HG03025 (cell line): ENCODE results near the gene STK17B.

Experiments
- ATAC-seq: cut with Tn5 transposase; IDR thresholded peaks from one replicate; pipeline ENCODE4 v1.9.1; 2021; ENCODE audit warnings: mild to moderate bottlenecking, moderate library complexity; ENCODE audit not compliant: unreplicated experiment, low FRiP score

STK17B gene

GRCh38 chr2:196186266-196186980, 15.0 kb upstream of the STK17B start:
- no peak for ATAC-seq

GRCh38 chr2:196184921-196185320, 13.5 kb upstream of the STK17B start:
- ATAC-seq, result no peak

- no peak for ATAC-seq
These were observed 12.3 kb upstream of the STK17B start for GRCh38 chr2:196183528-196184231.

DNA sequence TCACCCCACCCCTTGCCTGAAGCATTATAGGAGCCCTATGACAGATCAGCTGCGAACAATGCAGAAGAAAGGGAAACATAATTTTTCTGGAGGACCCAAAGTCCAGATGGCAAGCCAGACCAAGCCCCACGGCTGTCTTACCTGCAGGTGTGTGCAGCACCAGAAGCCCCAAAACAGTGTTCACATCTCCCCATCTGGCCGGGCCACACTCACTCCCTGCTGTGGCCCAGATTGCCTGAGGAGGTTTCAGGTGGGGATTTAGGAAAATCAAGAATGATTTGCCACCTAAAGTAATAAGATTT, 11.7 kb upstream of the STK17B start:
- ATAC-seq, result peak; percentile 24

GRCh38 chr2:196182439-196183171, 11.2 kb upstream of the STK17B start:
- ATAC-seq, result peak; percentile 67

DNA sequence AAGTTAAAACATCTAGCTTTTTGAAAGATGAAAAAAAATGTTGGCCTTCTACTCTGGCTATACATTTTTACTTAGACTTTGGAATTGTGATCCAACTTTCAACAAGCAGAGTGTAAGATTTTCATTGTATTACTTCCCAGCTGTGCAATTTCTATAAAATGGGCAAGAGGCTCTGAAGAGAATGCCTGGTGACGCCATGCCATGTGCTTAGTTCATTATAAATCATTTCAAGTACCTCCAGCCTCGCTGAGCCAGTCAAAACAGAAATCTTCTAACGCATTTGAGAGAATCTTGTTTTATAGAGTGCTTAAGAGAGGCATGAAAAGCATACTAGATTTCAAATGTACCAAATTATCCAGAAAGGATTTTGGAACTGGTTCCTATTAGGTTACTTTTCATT, 10.1 kb upstream of the STK17B start:
- no peak for ATAC-seq

- ATAC-seq, result no peak
These were observed 5.7 kb upstream of the STK17B start for GRCh38 chr2:196177124-196177523.

DNA sequence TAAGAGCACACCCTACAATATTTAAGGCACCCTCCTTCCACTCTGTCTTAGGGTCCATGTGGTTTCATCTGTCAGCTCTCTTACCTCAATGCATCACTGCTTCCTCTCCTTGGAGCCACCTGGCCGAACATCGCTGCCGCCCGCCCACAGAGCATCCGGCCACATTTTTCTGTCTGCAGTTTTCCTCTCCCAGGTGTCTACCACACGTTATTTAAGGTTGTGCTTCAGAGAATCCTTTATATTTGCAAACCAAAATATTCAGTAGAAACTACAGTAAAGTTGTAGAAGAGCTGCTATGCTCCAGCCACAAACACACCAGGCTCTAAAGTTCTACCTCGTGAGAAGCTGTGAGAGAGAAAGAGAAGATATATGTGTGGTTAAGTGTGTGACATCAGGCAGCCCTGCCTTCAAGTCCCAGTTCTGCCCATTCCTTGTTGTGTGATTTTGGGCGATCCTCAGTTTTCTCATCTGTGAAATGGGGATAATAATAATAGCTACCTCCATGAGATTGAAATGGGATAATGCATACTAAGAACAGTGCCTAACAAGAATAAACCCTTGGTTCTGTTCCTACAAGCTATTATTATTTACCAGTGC, 4.9 kb upstream of the STK17B start:
- peak; percentile 74 for ATAC-seq

DNA sequence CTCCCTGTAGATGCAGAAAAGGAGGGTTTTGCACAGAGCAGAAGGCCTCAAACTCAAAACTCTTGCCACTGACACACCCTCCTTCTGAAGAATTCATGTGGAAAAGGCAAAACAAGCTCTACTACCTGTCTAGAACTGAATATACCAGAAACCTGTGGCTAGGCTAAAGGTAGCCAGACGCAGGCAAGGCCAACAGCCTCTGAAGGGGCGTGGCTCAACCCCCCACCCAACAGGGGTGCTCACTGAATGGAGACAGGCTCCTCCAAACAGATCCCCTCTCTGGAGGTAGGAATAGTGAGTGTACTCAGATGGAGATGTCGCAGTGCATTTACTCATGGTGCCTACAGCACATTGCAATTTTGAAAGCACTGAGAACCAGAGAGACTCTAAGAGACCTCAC, 3.0 kb upstream of the STK17B start:
- ATAC-seq, result no peak

DNA sequence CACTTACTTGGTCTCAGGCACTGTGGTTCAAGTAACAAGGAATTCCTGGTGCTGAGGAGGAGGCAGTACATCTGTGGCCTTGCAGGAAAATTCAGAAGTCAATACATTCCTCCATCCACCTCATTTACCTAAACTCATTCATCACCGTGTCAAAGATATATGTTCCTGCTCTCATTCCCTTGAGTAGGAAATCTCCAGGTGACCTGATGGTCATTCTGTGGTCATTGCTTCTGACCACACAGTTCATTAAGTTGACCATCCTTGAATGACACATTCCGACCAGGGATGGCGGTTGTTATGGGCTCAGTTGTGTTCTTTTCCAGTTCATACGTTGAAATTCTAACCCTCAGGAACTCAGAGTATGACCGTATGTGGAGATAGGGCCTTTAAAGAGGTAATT, 2.1 kb upstream of the STK17B start:
- no peak for ATAC-seq

DNA sequence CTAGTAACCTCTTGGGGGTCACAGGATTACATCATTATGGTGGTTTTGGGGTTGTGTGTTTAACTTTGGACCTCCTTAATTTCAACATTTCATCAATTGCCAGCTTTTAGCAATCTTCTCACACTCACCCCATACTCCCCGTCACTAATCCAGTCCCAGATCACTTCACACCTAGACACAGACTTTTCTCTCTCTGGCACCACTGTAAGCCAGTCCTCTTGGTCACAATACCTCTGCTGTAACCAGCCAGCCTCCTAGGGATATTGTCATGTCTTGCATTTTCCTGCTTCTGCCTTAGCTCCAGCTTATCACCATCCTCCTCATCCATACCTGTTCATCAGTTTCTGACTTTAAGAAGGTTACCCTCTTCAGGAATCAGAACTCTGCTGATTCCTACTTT, 1.6 kb upstream of the STK17B start:
- no peak for ATAC-seq

GRCh38 chr2:196171946-196172345, 568 bp upstream of the STK17B start:
- no peak for ATAC-seq

- peak; percentile 12 for ATAC-seq
These were observed 651 bp downstream of the STK17B start for GRCh38 chr2:196170606-196171247.

- no peak for ATAC-seq
These were observed 1.2 kb downstream of the STK17B start for GRCh38 chr2:196170213-196170605.

- no peak for ATAC-seq
These were observed 1.9 kb downstream of the STK17B start for GRCh38 chr2:196169516-196169915.

- no peak for ATAC-seq
These were observed 3.2 kb downstream of the STK17B start for GRCh38 chr2:196168181-196168580.

DNA sequence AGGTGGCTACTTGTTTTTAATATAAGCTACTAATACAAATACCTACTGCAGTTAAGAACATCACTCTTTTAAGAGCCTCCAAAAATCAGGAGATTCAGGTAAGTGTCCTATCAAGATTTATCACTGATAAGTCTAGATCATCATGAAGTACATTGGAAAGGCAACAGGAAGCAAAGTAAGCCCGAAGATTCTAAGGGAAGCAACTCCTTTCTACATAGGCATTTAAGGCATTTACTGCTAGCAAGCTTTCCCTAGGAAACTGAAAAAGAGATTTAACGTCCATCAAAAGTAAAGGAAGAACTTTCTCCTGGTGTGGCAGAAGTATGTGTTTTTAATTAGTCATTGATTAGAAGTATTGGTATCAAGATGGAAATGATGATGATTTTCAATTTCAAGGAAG, 3.7 kb downstream of the STK17B start:
- no peak for ATAC-seq

- no peak for ATAC-seq
These were observed 4.5 kb downstream of the STK17B start for GRCh38 chr2:196166876-196167275.

- no peak for ATAC-seq
These were observed 6.4 kb downstream of the STK17B start for GRCh38 chr2:196165016-196165415.

GRCh38 chr2:196163285-196163684, 8.1 kb downstream of the STK17B start:
- no peak for ATAC-seq
